K562 treated with DMSO at 1 percent for 48 hours (cell line): ENCODE data around the gene ARHGEF16. TPM values are rescaled to one million over a fixed set of nuclear protein-coding genes. Genes with fewer than 3 reads are reported as not detected.

Experiments
- total RNA-seq: library from RNA; unstranded; fragments of 300-600 nt; gene quantifications from 2 replicates; pipeline ENCODE4 v1.2.3, GENCODE V29; 2022; ENCODE audit warnings: low replicate concordance; ENCODE audit errors: extremely low read depth

The ARHGEF16 gene
- total RNA-seq, result not detected in 2 replicates

DNA sequence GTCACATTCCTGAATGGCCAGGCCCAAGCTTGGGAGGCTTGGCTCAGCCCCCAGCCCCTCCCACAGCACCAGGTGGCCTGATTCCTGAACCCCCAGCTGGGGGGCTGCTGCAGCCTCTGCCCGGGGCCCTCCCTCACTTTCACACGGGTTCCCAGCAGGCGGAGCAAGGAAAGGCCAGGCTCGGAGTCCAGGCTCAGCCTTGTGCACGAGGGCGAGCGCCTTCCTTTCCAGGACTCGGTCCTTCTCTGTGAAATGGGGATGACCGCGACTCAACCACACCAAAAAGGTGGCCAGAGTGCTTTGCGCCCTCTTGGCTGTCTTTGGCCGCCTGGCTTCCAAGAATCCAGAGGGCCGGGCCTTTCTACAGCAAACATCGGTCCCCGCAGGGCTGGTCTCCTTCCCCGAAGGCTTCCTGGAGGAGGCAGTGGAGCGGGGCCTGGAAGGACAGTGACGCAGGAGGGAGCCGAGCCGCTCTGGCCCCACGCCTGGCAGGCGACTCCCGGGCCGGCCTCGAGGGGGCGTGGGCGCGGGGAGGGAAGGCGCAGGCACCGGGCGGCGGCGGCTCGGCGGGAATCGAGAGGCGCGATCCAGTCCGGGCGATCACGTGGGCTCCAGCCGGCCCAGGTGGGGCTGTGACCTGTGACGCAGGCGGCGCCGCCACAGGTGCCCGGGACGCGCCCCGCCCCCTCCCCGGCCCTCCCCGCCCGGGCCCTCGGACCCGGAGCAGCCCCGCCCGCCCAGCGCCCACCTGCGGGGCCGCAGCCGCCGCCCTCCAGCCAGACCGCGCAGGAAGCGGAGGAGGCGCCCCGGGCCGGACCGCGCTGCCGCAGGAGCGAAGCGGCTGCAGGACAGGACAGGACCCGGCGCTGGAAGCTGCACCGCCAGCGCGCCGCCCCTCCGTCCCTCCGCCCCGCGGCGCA, at the start of gene ARHGEF16:
ARHGEF16 (plus strand) TSS at position 775 of the 920 bp plus-strand sequence. CDS start 8,420 bp downstream, outside the sequence.

Other genes with a start within 250 kb of the ARHGEF16 start
- not detected in 2 replicates for gene MEGF6, start 156.8 kb downstream of the ARHGEF16 start, total RNA-seq
- gene TPRG1L, start 170.3 kb downstream of the ARHGEF16 start, total RNA-seq, result not detected in 2 replicates
- gene WRAP73, start 195.4 kb downstream of the ARHGEF16 start, total RNA-seq, result not detected in 2 replicates
- not detected in 2 replicates for gene TP73, start 197.9 kb downstream of the ARHGEF16 start, total RNA-seq